Stimulated activated CD4-positive, alpha-beta T cell treated with anti-CD3 and anti-CD28 coated beads, Interleukin-1b, Interleukin-23, amount 100 ng/mL, for 4 hours (primary cell): ENCODE measurements around the gene DSCAML1.

Source experiments
- DNase-seq, 2 donors: peaks; one replicate each; pipeline ENCODE4 v3.0.0-alpha.2; 2020; ENCODE audit warnings: low read depth in 2 of 2

DSCAML1 gene

GRCh38 chr11:117547195-117547850 lies 249.7 kb downstream of the DSCAML1 start:
- DNase-seq: no peak

GRCh38 chr11:117546431-117547194 lies 250.4 kb downstream of the DSCAML1 start:
- no peak for DNase-seq

GRCh38 chr11:117545706-117546105 lies 251.3 kb downstream of the DSCAML1 start:
- DNase-seq: no peak

GRCh38 chr11:117544130-117544800 lies 252.8 kb downstream of the DSCAML1 start:
- DNase-seq: no peak

GRCh38 chr11:117541211-117541610 lies 255.8 kb downstream of the DSCAML1 start:
- DNase-seq: no peak

GRCh38 chr11:117538263-117539135 lies 258.5 kb downstream of the DSCAML1 start:
- DNase-seq: no peak

- no peak for DNase-seq
These were observed 261.1 kb downstream of the DSCAML1 start for GRCh38 chr11:117535850-117536411.

GRCh38 chr11:117535201-117535849 lies 261.7 kb downstream of the DSCAML1 start:
- no peak for DNase-seq

GRCh38 chr11:117532568-117532967 lies 264.4 kb downstream of the DSCAML1 start:
- DNase-seq: no peak

- DNase-seq: no peak
These were observed 267.2 kb downstream of the DSCAML1 start for GRCh38 chr11:117529816-117530215.

GRCh38 chr11:117528097-117528721 lies 268.8 kb downstream of the DSCAML1 start:
- DNase-seq: no peak

- DNase-seq: no peak
These were observed 269.7 kb downstream of the DSCAML1 start for GRCh38 chr11:117527271-117527670.

GRCh38 chr11:117525866-117526542 lies 271.0 kb downstream of the DSCAML1 start:
- DNase-seq: no peak

GRCh38 chr11:117524468-117525183 lies 272.4 kb downstream of the DSCAML1 start:
- no peak for DNase-seq

GRCh38 chr11:117523680-117524079 lies 273.3 kb downstream of the DSCAML1 start:
- no peak for DNase-seq

- no peak for DNase-seq
These were observed 275.0 kb downstream of the DSCAML1 start for GRCh38 chr11:117521974-117522373.

- no peak for DNase-seq
These were observed 276.1 kb downstream of the DSCAML1 start for GRCh38 chr11:117520966-117521365.

GRCh38 chr11:117520201-117520600 lies 276.8 kb downstream of the DSCAML1 start:
- no peak for DNase-seq

- DNase-seq: no peak
These were observed 277.4 kb downstream of the DSCAML1 start for GRCh38 chr11:117519590-117519989.
